HUES48 (cell line): ENCODE data around the gene NLRP6.
A peak's percentile ranks its signal among the peaks of the same experiment; 100 is the strongest.
"Not testable (repeated sequence)": the region's sequence is repeated elsewhere in the genome, so short reads cannot be mapped to it uniquely, and the experiment has no call there.

Source experiments
- H3K27ac ChIP-seq: one replicate; pipeline ENCODE4 v1.7.0; 2013; ENCODE audit warnings: low read depth, low read length, inconsistent platforms
- H3K27me3 ChIP-seq: 2 replicates; pipeline ENCODE4 v1.6.1; 2013; ENCODE audit warnings: mild to moderate bottlenecking, low read length; ENCODE audit not compliant: control insufficient read depth, insufficient read depth
- H3K36me3 ChIP-seq: 2 replicates; pipeline ENCODE4 v1.6.1; 2013; ENCODE audit warnings: low read length; ENCODE audit not compliant: control insufficient read depth, insufficient read depth
- H3K4me1 ChIP-seq: 2 replicates; pipeline ENCODE4 v1.6.1; 2013; ENCODE audit warnings: mild to moderate bottlenecking, low read length; ENCODE audit not compliant: control insufficient read depth, insufficient read depth
- H3K4me3 ChIP-seq: 2 replicates; pipeline ENCODE4 v1.5.1; 2013; ENCODE audit warnings: mild to moderate bottlenecking, low read depth, low read length
- H3K9ac ChIP-seq: 2 replicates; pipeline ENCODE4 v1.6.1; 2013; ENCODE audit warnings: mild to moderate bottlenecking, low read depth, low read length, moderate library complexity
- H3K9me3 ChIP-seq: 2 replicates; pipeline ENCODE4 v1.6.1; 2013; ENCODE audit warnings: low read length; ENCODE audit not compliant: control insufficient read depth, insufficient read depth

Gene NLRP6

GRCh38 chr11:305844-306211 is 27.6 kb downstream of the NLRP6 start:
- H3K9me3 ChIP-seq, result no peaks in the 10 kb centered on the region
- H3K27me3 ChIP-seq, result no peaks in the 10 kb centered on the region
- peak overlapping the region; percentile 91 for H3K27ac ChIP-seq
- H3K9ac ChIP-seq, result peak overlapping the region; percentile 57
- H3K4me3 ChIP-seq, result 0 out of 2 replicates have a peak overlapping the region, but pooled peaks have one; percentile 7
- H3K36me3 ChIP-seq, result no peaks in the 10 kb centered on the region
- peaks cover 41% of the 10 kb centered on the region for H3K4me1 ChIP-seq

- Histone ChIP-seq H3K36me3 (no peaks in the 10 kb centered on the region), H3K27me3 (no peaks in the 10 kb centered on the region; the same call in 1 of the 2 replicates), H3K27ac (no peak overlapping the region), H3K4me1 (peaks cover 42% of the 10 kb centered on the region), H3K4me3 (no peak overlapping the region), H3K9ac (no peak overlapping the region), H3K9me3 (no peaks in the 10 kb centered on the region)
Observed at GRCh38 chr11:306645-307371, 28.6 kb downstream of the NLRP6 start.

- not testable (repeated sequence) for H3K27me3 ChIP-seq, H3K36me3 ChIP-seq, H3K9me3 ChIP-seq, H3K9ac ChIP-seq
- Histone ChIP-seq H3K4me3 (peak within 1 kb of the TSS; percentile 66), H3K27ac (peak within 1 kb of the TSS; percentile 58), H3K4me1 (peaks cover 54% of the 10 kb centered on the region)
Observed at GRCh38 chr11:307766-308708, 29.8 kb downstream of the NLRP6 start, which contains the start of gene IFITM2. Gene IFITM2, plus strand, starts transcription at chr11:307816. Its CDS starts 377 bp downstream, at chr11:308193.

GRCh38 chr11:308740-309665 is 30.8 kb downstream of the NLRP6 start:
- peaks cover 62% of the 10 kb centered on the region for H3K4me1 ChIP-seq
- not testable (repeated sequence) for H3K36me3 ChIP-seq, H3K9me3 ChIP-seq, H3K27ac ChIP-seq, H3K27me3 ChIP-seq, H3K9ac ChIP-seq
- peak overlapping the region; percentile 39 for H3K4me3 ChIP-seq

- H3K27ac ChIP-seq, result peak overlapping the region; percentile 1
- not testable (repeated sequence) for H3K27me3 ChIP-seq, H3K9ac ChIP-seq, H3K9me3 ChIP-seq, H3K36me3 ChIP-seq
- peak overlapping the region; percentile 43 for H3K4me3 ChIP-seq
- peaks cover 60% of the 10 kb centered on the region for H3K4me1 ChIP-seq
Observed at GRCh38 chr11:309979-310572, 31.9 kb downstream of the NLRP6 start.

GRCh38 chr11:311013-311748 is 33.0 kb downstream of the NLRP6 start:
- H3K4me3 ChIP-seq, H3K9me3 ChIP-seq, H3K36me3 ChIP-seq, H3K27me3 ChIP-seq, H3K27ac ChIP-seq, H3K9ac ChIP-seq: not testable (repeated sequence)
- peaks cover 54% of the 10 kb centered on the region for H3K4me1 ChIP-seq

- Histone ChIP-seq H3K27me3 (no peaks in the 10 kb centered on the region; the same call in 1 of the 2 replicates), H3K27ac (peak overlapping the region; percentile 35), H3K9ac (no peak overlapping the region), H3K4me1 (peaks cover 55% of the 10 kb centered on the region), H3K9me3 (no peaks in the 10 kb centered on the region), H3K36me3 (peaks cover 3% of the 10 kb centered on the region; the same call in 1 of the 2 replicates), H3K4me3 (0 out of 2 replicates have a peak overlapping the region, but pooled peaks have one; percentile 26)
Observed at GRCh38 chr11:312092-312816, 34.0 kb downstream of the NLRP6 start.

GRCh38 chr11:313304-313786 is 35.1 kb downstream of the NLRP6 start:
- H3K27me3 ChIP-seq, result no peaks in the 10 kb centered on the region; the same call in 1 of the 2 replicates
- H3K9ac ChIP-seq, result no peak overlapping the region
- H3K4me1 ChIP-seq, result peaks cover 55% of the 10 kb centered on the region
- H3K9me3 ChIP-seq, result no peaks in the 10 kb centered on the region
- H3K4me3 ChIP-seq, result peak overlapping the region; percentile 86
- peak overlapping the region; percentile 89 for H3K27ac ChIP-seq
- peaks cover 3% of the 10 kb centered on the region; the same call in 1 of the 2 replicates for H3K36me3 ChIP-seq

- Histone ChIP-seq H3K9me3 (no peaks in the 10 kb centered on the region), H3K9ac (peak within 1 kb of the TSS; percentile 42), H3K36me3 (peaks cover 3% of the 10 kb centered on the region; the same call in 1 of the 2 replicates), H3K27me3 (no peaks in the 10 kb centered on the region; the same call in 1 of the 2 replicates), H3K4me1 (peaks cover 53% of the 10 kb centered on the region), H3K4me3 (peak within 1 kb of the TSS; percentile 86), H3K27ac (peak within 1 kb of the TSS; percentile 89)
Observed at GRCh38 chr11:313787-314553, 35.8 kb downstream of the NLRP6 start, which contains the start of gene IFITM1. Gene IFITM1, plus strand, starts transcription at chr11:314040. Its CDS starts 131 bp downstream, at chr11:314171.
